HEK293T (cell line): ENCODE measurements around the gene ALOX15.
"Not testable (repeated sequence)": the region's sequence is repeated elsewhere in the genome, so short reads cannot be mapped to it uniquely, and the experiment has no call there.

ENCODE experiments used
- CTCF ChIA-PET: fragments of 350-600 bp; formaldehyde crosslinking; extraction: SDS; loops from one replicate; lab custom pipeline; 2021; ENCODE audit warnings: antibody characterized with exemption, inconsistent platforms; lab: Yijun Ruan, JAX
- POLR2A ChIA-PET: fragments of 350-600 bp; formaldehyde crosslinking; extraction: SDS; loops from one replicate; lab custom pipeline; 2020; ENCODE audit warnings: antibody characterized with exemption, inconsistent platforms; lab: Yijun Ruan, JAX
- DNase-seq: peaks from one replicate; pipeline ENCODE4 v3.0.0; 2012; ENCODE audit warnings: mixed read lengths; ENCODE audit errors: extremely low spot score
- ARNT ChIP-seq: fragments of 450-650 bp; IDR thresholded peaks from 2 replicates; pipeline ENCODE4 v1.6.1; 2017; ENCODE audit warnings: mild to moderate bottlenecking
- BHLHE40 ChIP-seq: fragments of 450-650 bp; IDR thresholded peaks from 2 replicates; pipeline ENCODE4 v1.6.1; 2016; ENCODE audit warnings: mild to moderate bottlenecking, moderate library complexity, borderline replicate concordance
- CTBP1 ChIP-seq: fragments of 450-650 bp; IDR thresholded peaks from 2 replicates; pipeline ENCODE4 v1.6.1; 2016; ENCODE audit warnings: borderline replicate concordance
- ELF4 ChIP-seq: fragments of 450-650 bp; IDR thresholded peaks from 2 replicates; pipeline ENCODE4 v1.6.1; 2017; ENCODE audit warnings: antibody characterized with exemption
- FOXA1 ChIP-seq: fragments of 450-650 bp; IDR thresholded peaks from 2 replicates; pipeline ENCODE4 v1.6.1; 2016; ENCODE audit warnings: mild to moderate bottlenecking
- FOXK2 ChIP-seq: fragments of 450-650 bp; IDR thresholded peaks from 2 replicates; pipeline ENCODE4 v1.6.1; 2016; ENCODE audit warnings: mild to moderate bottlenecking
- FOXM1 ChIP-seq: fragments of 450-650 bp; IDR thresholded peaks from 2 replicates; pipeline ENCODE4 v1.6.1; 2017; ENCODE audit warnings: mild to moderate bottlenecking, borderline replicate concordance
- HDGF ChIP-seq: fragments of 450-650 bp; IDR thresholded peaks from 2 replicates; pipeline ENCODE4 v1.6.1; 2017; ENCODE audit warnings: antibody characterized with exemption, borderline replicate concordance
- L3MBTL2 ChIP-seq: fragments of 450-650 bp; conservative IDR thresholded peaks from 2 replicates; pipeline ENCODE4 v1.6.1; 2016; ENCODE audit warnings: mild to moderate bottlenecking
- LEF1 ChIP-seq: fragments of 450-650 bp; IDR thresholded peaks from 2 replicates; pipeline ENCODE4 v1.6.1; 2017; ENCODE audit warnings: mild to moderate bottlenecking, borderline replicate concordance
- NFRKB ChIP-seq: fragments of 450-650 bp; IDR thresholded peaks from 2 replicates; pipeline ENCODE4 v1.6.1; 2016; ENCODE audit warnings: mild to moderate bottlenecking, moderate library complexity
- SP1 ChIP-seq: fragments of 450-650 bp; IDR thresholded peaks from 2 replicates; pipeline ENCODE4 v1.6.1; 2017
- SUZ12 ChIP-seq: fragments of 450-650 bp; IDR thresholded peaks from 2 replicates; pipeline ENCODE4 v1.6.1; 2016; ENCODE audit warnings: mild to moderate bottlenecking
- TARDBP ChIP-seq: fragments of 450-650 bp; IDR thresholded peaks from 2 replicates; pipeline ENCODE4 v1.6.1; 2016
- ZNF384 ChIP-seq: fragments of 450-650 bp; IDR thresholded peaks from 2 replicates; pipeline ENCODE4 v1.6.1; 2016
- TF ChIP-seq, protein P1 (sequence below): fragments of 450-650 bp; IDR thresholded peaks from 2 replicates; pipeline ENCODE4 v1.6.1; 2016

Gene ALOX15

DNA sequence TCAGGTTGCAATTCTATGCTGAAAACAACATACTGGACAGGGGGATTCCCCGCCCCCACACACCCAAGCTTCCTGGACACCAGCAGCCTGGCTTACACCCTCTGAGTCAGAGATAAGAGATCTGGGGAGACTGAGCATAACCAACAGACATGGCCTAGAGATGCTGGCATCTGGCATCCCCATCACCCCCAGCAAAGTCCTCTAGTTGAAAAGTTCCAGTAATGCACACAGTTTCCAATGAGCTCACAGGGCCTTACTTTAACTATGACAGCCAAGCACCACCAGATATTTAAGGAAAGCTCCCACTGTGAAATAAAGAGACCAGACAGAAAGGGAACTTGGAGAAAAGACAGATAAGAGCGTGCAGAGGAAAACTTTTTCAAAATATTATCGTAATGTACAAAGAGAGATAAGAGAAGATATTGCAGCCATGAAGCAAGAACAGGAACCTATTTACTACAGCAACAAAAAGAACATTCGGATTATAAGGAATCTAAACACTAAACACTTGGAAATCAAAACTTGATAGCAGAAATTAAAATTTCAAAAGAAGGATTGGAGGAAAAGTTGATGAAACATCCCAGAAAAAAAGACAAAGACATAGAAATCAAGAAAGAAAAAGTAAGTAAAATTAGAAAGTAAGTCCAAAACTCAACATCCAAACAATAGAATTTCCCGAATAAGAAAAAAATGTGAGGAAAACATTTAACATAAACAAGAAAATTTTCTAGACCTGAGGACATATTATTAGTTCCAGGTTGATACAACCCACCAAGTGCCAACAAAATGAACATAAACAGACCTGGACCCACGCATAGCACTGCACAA is 17.2 kb upstream of the ALOX15 start:
- CTCF ChIA-PET = interaction anchor here (0.5 kb wide), 1 partner anchor 56 kb away, joined by 3 read pairs; no protein-coding TSS in a partner anchor
- no peak for DNase-seq
- POLR2A ChIA-PET = no interaction called here

DNA sequence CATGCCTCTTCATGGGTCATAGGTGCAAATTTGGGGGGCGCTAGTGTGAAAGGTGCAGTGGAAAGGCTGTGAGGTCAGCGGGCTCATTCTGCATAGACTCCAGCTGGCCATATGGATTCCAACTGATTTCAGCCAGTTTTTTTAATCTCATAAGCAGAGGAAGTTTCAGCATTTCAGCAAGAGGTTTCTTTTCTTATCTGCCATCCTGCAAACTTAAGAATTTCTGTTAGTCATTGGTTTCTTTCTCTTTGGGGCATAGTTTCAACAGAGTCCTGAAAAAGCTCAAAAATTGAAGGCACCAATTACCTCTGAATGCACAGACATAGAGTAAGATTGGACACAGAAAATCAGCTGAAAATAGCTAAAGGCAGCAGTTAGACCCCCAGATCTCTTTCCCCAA is 16.2 kb upstream of the ALOX15 start:
- ChIA-PET CTCF (interaction anchor here (0.5 kb wide), 1 partner anchor 55 kb away, joined by 3 read pairs; no protein-coding TSS in a partner anchor), POLR2A (no interaction called here)
- no peak for DNase-seq
- TF ChIP-seq LEF1 = no peak
- TF ChIP-seq, protein P1, sequence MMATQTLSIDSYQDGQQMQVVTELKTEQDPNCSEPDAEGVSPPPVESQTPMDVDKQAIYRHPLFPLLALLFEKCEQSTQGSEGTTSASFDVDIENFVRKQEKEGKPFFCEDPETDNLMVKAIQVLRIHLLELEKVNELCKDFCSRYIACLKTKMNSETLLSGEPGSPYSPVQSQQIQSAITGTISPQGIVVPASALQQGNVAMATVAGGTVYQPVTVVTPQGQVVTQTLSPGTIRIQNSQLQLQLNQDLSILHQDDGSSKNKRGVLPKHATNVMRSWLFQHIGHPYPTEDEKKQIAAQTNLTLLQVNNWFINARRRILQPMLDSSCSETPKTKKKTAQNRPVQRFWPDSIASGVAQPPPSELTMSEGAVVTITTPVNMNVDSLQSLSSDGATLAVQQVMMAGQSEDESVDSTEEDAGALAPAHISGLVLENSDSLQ = no peak
- TF ChIP-seq SUZ12 = no peak
- TF ChIP-seq TARDBP = no peak
- TF ChIP-seq SP1 = no peak
- no peak for TF ChIP-seq ELF4
- TF ChIP-seq HDGF = no peak
- TF ChIP-seq BHLHE40 = no peak
- TF ChIP-seq FOXA1 = no peak
- no peak for TF ChIP-seq ARNT
- TF ChIP-seq CTBP1 = no peak
- no peak for TF ChIP-seq FOXK2
- TF ChIP-seq L3MBTL2 = no peak
- no peak for TF ChIP-seq NFRKB
- no peak for TF ChIP-seq ZNF384
- TF ChIP-seq FOXM1 = no peak

More for the DNA sequence above, 17.2 kb upstream of the ALOX15 start:
- TF ChIP-seq TARDBP = no peak
- no peak for TF ChIP-seq NFRKB
- no peak for TF ChIP-seq ZNF384
- no peak for TF ChIP-seq FOXA1
- TF ChIP-seq SUZ12 = no peak
- no peak for TF ChIP-seq ARNT

DNA sequence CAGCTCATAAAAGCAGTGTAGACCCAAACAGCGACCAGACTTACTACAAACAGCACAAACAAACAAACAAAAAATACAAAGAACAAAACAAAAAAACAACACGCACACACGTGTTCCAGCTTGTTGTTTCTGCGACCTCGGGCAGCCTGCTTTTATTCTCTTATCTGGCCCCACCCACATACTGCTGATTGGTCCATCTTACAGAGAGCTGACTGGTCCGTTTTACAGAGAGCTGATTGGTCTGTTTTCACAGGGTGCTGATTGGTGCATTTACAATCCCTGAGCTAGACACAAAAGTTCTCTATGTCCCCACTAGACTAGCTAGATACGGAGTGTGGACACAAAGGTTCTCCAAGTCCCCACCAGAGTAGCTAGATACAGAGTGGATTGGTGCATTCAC is 14.5 kb upstream of the ALOX15 start:
- not testable (repeated sequence) for DNase-seq
- ChIA-PET CTCF (interaction anchor here (0.7 kb wide), 1 partner anchor 425 kb away, joined by 5 read pairs; no protein-coding TSS in a partner anchor), POLR2A (interaction anchor here (0.6 kb wide), 1 partner anchor 101 kb away, joined by 3 read pairs; the partner anchor contains the start of gene MYBBP1A)

DNA sequence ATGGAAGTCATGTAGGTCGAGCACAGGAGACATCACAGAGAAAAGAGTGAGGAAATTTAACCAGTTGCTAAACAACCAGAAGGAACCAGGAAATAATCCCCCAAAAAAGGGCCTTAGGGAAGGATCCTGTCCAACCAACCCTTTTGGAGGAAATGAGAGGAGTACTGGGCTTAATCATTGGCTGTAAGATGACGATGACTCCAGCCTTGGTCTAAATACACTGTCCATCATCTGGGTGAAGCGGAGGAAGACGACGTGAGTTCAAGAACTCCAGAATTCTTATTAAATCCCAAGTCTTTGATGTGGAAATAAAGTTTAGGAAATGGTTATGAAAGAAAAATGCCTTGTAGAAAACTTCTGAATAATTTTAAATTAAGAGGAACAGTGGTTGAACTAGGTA is 11.5 kb upstream of the ALOX15 start:
- TF ChIP-seq L3MBTL2 = no peak
- TF ChIP-seq TARDBP = no peak
- TF ChIP-seq, protein P1 = no peak
- no peak for TF ChIP-seq ARNT
- no peak for TF ChIP-seq CTBP1
- POLR2A ChIA-PET = no interaction called here
- no peak for DNase-seq
- CTCF ChIA-PET = no interaction called here

DNA sequence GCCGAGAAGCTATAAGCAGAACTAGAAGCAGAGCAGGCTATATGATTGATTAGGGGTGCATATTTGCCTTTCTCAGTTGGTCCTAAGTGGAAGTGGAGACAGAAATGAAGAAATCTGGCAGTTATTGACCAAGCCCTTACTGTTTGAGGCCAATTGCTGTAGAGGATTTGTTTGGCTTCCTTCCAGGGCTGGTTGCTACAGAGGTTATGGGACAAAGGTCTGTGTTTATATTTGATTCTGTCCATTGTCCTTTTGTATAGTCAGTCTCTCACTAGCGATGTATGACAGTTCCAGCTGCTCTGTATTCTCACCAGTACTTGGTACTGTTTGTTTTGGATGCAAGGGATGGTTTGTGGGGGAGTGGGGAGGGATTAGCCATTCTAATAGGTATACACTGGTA is 7.3 kb upstream of the ALOX15 start:
- CTCF ChIA-PET = interaction anchor here (0.6 to 1.6 kb wide), 2 partner anchors 49 to 82 kb away, joined by 3 to 4 read pairs; no protein-coding TSS in a partner anchor
- no peak for DNase-seq
- TF ChIP-seq, protein P1 = no peak
- TF ChIP-seq FOXK2 = no peak
- TF ChIP-seq HDGF = no peak
- no peak for TF ChIP-seq ARNT
- TF ChIP-seq LEF1 = no peak
- no peak for TF ChIP-seq SP1
- TF ChIP-seq L3MBTL2 = no peak
- TF ChIP-seq NFRKB = no peak
- no peak for TF ChIP-seq ZNF384
- no peak for TF ChIP-seq ELF4
- no peak for TF ChIP-seq BHLHE40
- no peak for TF ChIP-seq FOXM1
- TF ChIP-seq SUZ12 = no peak
- no peak for TF ChIP-seq FOXA1
- no peak for TF ChIP-seq TARDBP
- no peak for TF ChIP-seq CTBP1
- POLR2A ChIA-PET = no interaction called here

DNA sequence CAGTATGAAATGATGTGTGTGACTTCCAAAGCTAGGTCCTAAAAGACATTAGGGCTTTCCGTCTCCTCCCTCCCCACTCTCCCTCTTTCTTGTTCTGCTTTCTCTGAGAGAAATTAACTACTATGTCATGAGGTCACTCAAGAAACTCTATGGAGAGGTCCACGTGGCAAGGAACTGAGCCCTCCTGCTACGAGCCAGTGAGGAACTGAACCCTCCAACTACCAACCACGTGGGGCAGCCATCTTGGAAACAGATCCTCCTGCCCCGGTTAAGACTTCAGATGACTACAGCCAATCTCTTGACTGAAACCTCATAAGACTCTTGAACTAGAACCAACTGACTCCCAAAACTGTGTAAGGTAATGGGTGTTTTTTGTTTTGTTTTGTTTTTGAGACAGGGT is 4.2 kb upstream of the ALOX15 start:
- no peak for TF ChIP-seq LEF1
- no peak for TF ChIP-seq ZNF384
- no peak for TF ChIP-seq TARDBP
- TF ChIP-seq CTBP1 = no peak
- no peak for TF ChIP-seq ELF4
- TF ChIP-seq FOXK2 = no peak
- no peak for TF ChIP-seq HDGF
- TF ChIP-seq ARNT = no peak
- no peak for TF ChIP-seq BHLHE40
- TF ChIP-seq NFRKB = no peak
- no peak for TF ChIP-seq FOXM1
- no peak for TF ChIP-seq SUZ12
- no peak for TF ChIP-seq L3MBTL2
- TF ChIP-seq, protein P1 = no peak
- no peak for TF ChIP-seq SP1
- no peak for TF ChIP-seq FOXA1
- ChIA-PET CTCF (interaction anchor here (0.5 to 0.7 kb wide), 3 partner anchors 22 to 698 kb away, joined by 3 to 9 read pairs (median 4); no protein-coding TSS in a partner anchor), POLR2A (no interaction called here)
- no peak for DNase-seq
